Measurements from ENCODE around the gene FNBP1. TPM values are rescaled to one million over a fixed set of nuclear protein-coding genes. Genes with fewer than 3 reads are reported as not detected.

Gene FNBP1
- total and polyA plus RNA-seq, 2 experiments from 2014 or later = 26.6 to 28.8 TPM

DNA sequence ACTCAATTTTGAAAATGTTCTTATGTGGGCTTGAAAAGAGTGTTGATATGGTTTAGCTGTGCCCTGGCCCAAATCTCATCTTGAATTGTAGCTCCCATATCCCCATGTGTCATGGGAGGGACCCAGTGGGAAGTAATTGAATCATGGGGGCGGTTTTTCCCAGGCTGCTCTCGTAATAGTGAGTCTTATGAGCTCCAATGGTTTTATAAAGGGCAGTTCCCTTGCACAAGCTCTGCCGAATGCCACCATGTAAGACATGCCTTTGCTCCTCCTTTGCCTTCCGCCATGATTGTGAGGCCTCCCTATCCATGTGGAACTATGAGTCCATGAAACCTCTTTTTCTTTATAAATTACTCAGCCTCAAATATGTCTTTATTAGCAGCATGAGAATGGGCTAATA, 136.7 kb downstream of the FNBP1 start (continued):
- TF ChIP-seq, protein P1, sequence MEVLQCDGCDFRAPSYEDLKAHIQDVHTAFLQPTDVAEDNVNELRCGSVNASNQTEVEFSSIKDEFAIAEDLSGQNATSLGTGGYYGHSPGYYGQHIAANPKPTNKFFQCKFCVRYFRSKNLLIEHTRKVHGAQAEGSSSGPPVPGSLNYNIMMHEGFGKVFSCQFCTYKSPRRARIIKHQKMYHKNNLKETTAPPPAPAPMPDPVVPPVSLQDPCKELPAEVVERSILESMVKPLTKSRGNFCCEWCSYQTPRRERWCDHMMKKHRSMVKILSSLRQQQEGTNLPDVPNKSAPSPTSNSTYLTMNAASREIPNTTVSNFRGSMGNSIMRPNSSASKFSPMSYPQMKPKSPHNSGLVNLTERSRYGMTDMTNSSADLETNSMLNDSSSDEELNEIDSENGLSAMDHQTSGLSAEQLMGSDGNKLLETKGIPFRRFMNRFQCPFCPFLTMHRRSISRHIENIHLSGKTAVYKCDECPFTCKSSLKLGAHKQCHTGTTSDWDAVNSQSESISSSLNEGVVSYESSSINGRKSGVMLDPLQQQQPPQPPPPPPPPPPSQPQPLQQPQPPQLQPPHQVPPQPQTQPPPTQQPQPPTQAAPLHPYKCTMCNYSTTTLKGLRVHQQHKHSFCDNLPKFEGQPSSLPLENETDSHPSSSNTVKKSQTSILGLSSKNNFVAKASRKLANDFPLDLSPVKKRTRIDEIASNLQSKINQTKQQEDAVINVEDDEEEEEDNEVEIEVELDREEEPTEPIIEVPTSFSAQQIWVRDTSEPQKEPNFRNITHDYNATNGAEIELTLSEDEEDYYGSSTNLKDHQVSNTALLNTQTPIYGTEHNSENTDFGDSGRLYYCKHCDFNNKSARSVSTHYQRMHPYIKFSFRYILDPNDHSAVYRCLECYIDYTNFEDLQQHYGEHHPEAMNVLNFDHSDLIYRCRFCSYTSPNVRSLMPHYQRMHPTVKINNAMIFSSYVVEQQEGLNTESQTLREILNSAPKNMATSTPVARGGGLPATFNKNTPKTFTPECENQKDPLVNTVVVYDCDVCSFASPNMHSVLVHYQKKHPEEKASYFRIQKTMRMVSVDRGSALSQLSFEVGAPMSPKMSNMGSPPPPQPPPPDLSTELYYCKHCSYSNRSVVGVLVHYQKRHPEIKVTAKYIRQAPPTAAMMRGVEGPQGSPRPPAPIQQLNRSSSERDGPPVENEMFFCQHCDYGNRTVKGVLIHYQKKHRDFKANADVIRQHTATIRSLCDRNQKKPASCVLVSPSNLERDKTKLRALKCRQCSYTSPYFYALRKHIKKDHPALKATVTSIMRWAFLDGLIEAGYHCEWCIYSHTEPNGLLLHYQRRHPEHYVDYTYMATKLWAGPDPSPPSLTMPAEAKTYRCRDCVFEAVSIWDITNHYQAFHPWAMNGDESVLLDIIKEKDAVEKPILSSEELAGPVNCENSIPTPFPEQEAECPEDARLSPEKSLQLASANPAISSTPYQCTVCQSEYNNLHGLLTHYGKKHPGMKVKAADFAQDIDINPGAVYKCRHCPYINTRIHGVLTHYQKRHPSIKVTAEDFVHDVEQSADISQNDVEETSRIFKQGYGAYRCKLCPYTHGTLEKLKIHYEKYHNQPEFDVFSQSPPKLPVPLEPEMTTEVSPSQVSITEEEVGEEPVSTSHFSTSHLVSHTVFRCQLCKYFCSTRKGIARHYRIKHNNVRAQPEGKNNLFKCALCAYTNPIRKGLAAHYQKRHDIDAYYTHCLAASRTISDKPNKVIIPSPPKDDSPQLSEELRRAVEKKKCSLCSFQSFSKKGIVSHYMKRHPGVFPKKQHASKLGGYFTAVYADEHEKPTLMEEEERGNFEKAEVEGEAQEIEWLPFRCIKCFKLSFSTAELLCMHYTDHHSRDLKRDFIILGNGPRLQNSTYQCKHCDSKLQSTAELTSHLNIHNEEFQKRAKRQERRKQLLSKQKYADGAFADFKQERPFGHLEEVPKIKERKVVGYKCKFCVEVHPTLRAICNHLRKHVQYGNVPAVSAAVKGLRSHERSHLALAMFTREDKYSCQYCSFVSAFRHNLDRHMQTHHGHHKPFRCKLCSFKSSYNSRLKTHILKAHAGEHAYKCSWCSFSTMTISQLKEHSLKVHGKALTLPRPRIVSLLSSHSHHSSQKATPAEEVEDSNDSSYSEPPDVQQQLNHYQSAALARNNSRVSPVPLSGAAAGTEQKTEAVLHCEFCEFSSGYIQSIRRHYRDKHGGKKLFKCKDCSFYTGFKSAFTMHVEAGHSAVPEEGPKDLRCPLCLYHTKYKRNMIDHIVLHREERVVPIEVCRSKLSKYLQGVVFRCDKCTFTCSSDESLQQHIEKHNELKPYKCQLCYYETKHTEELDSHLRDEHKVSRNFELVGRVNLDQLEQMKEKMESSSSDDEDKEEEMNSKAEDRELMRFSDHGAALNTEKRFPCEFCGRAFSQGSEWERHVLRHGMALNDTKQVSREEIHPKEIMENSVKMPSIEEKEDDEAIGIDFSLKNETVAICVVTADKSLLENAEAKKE (CRISPR knock-in tag; IDR thresholded peaks at IDR 0.05) = no peak
- TF ChIP-seq ZNF331 (CRISPR knock-in tag; IDR thresholded peaks at IDR 0.05; ENCODE audit: low read depth) = no peak
- TF ChIP-seq, protein P2, sequence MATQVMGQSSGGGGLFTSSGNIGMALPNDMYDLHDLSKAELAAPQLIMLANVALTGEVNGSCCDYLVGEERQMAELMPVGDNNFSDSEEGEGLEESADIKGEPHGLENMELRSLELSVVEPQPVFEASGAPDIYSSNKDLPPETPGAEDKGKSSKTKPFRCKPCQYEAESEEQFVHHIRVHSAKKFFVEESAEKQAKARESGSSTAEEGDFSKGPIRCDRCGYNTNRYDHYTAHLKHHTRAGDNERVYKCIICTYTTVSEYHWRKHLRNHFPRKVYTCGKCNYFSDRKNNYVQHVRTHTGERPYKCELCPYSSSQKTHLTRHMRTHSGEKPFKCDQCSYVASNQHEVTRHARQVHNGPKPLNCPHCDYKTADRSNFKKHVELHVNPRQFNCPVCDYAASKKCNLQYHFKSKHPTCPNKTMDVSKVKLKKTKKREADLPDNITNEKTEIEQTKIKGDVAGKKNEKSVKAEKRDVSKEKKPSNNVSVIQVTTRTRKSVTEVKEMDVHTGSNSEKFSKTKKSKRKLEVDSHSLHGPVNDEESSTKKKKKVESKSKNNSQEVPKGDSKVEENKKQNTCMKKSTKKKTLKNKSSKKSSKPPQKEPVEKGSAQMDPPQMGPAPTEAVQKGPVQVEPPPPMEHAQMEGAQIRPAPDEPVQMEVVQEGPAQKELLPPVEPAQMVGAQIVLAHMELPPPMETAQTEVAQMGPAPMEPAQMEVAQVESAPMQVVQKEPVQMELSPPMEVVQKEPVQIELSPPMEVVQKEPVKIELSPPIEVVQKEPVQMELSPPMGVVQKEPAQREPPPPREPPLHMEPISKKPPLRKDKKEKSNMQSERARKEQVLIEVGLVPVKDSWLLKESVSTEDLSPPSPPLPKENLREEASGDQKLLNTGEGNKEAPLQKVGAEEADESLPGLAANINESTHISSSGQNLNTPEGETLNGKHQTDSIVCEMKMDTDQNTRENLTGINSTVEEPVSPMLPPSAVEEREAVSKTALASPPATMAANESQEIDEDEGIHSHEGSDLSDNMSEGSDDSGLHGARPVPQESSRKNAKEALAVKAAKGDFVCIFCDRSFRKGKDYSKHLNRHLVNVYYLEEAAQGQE (IDR thresholded peaks at IDR 0.05; ENCODE audit: unreplicated experiment) = no peak

DNA sequence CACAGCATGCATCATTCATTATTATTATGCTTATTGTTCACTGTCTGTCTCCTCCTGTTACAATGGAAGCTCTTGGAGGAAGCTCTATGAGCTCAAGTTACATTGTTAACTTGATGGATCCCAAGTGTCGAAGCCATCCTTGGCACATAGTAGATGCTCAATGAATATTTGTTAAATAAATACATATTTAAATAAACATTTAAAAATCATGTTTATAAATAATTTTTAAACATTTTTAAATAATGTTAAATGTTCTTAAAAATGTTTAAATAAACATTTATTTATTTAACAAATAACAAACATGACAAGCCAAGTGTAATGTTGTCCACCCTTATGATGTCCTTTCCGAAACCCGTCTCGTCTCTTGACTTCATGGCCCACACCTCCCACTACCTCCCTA, 138.3 kb downstream of the FNBP1 start:
- Histone ChIP-seq H3K4me2 (no peak overlapping the region), H3K27ac (ENCODE audit: low read depth) (no peak overlapping the region), H3K36me3 (ENCODE audit: insufficient read depth) (peaks cover 8% of the 10 kb centered on the region; the same call in 1 of the 2 replicates), H3K27me3 (ENCODE audit: insufficient read depth) (no peaks in the 10 kb centered on the region), H3K79me2 (replicated peaks; ENCODE audit: insufficient read depth) (no peaks in the 10 kb centered on the region), H4K20me1 (replicated peaks; ENCODE audit: insufficient read depth) (no peaks in the 10 kb centered on the region), H3K4me1 (ENCODE audit: insufficient read depth) (peaks cover 7% of the 10 kb centered on the region; the same call in 1 of the 2 replicates), H3K9me2 (ENCODE audit: insufficient read depth) (no peaks in the 10 kb centered on the region), H3K4me3 (no peak overlapping the region), H3F3A (replicated peaks; ENCODE audit: low read depth) (0 out of 2 replicates have a peak, but pooled peaks cover under 1% of the 10 kb centered on the region), H2AFZ (no peak overlapping the region)
- H3K4me1 Mint-ChIP-seq = peaks cover 16% of the 10 kb centered on the region
- ATAC-seq (no peak), DNase-seq (ENCODE audit: low spot score) (no peak)
- peaks cover 4% of the 10 kb centered on the region for H3K27me3 Mint-ChIP-seq (ENCODE audit: insufficient read depth, low read depth, poor library complexity)
- H3K27ac Mint-ChIP-seq = no peak overlapping the region
- H3K9me3 Mint-ChIP-seq = no peaks in the 10 kb centered on the region; the same call in 2 of the 3 replicates
- H3K4me3 Mint-ChIP-seq = no peak overlapping the region
- peaks cover 33% of the 10 kb centered on the region for H3K36me3 Mint-ChIP-seq (ENCODE audit: low read depth)
- TF ChIP-seq, protein P2 (IDR thresholded peaks at IDR 0.05; ENCODE audit: unreplicated experiment) = no peak
- TF ChIP-seq, protein P3, sequence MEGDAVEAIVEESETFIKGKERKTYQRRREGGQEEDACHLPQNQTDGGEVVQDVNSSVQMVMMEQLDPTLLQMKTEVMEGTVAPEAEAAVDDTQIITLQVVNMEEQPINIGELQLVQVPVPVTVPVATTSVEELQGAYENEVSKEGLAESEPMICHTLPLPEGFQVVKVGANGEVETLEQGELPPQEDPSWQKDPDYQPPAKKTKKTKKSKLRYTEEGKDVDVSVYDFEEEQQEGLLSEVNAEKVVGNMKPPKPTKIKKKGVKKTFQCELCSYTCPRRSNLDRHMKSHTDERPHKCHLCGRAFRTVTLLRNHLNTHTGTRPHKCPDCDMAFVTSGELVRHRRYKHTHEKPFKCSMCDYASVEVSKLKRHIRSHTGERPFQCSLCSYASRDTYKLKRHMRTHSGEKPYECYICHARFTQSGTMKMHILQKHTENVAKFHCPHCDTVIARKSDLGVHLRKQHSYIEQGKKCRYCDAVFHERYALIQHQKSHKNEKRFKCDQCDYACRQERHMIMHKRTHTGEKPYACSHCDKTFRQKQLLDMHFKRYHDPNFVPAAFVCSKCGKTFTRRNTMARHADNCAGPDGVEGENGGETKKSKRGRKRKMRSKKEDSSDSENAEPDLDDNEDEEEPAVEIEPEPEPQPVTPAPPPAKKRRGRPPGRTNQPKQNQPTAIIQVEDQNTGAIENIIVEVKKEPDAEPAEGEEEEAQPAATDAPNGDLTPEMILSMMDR (conservative IDR thresholded peaks at IDR 0.05; ENCODE audit: low read depth in 2 of 2) = no peak
- no peak for TF ChIP-seq CREB1 (CRISPR knock-in tag; IDR thresholded peaks at IDR 0.05; ENCODE audit: low read depth)
- TF ChIP-seq ZNF114 (CRISPR knock-in tag; IDR thresholded peaks at IDR 0.05) = no peak
- no peak for TF ChIP-seq JUNB (IDR thresholded peaks at IDR 0.05; ENCODE audit: unreplicated experiment)
- TF ChIP-seq EZH2 (IDR thresholded peaks at IDR 0.05; ENCODE audit: low read depth, unreplicated experiment) = no peak
- no peak for TF ChIP-seq POLR2AphosphoS5 (IDR thresholded peaks at IDR 0.05; ENCODE audit: low read depth)
- TF ChIP-seq STAT1 (IDR thresholded peaks at IDR 0.05; ENCODE audit: unreplicated experiment) = no peak
